PFSK-1 (cell line): Measurements from ENCODE around the gene TGIF1.

ENCODE experiments used
- POLR2AphosphoS5 ChIP-seq: IDR thresholded peaks from 2 replicates; pipeline ENCODE4 v1.6.1; 2012; ENCODE audit warnings: low read depth, mild to moderate bottlenecking, control low read depth, low read length, moderate library complexity
- TAF1 ChIP-seq: IDR thresholded peaks from 2 replicates; pipeline ENCODE4 v1.6.1; 2012; ENCODE audit warnings: low read length, control low read depth, borderline replicate concordance; ENCODE audit not compliant: insufficient read depth

DNA sequence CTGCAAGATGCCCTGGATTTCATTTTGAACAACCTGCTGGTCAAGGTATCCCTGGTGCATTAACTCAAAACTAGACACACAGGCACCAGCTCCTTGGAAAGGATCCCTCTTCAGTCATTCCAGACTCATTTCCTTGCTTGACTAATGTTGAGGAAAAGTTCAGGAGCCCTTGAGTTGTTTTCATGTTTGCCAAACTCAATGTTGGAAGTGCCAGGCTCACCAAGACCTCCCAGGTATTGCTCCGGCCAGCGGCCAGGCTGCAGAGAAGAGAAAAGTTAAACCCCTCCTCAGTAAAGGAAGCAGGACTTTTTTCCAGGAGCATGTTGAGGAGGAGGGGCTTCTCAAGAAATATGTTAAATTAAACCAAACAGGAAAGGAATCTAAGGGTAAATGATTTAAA, 42.7 kb downstream of the TGIF1 start:
- TF ChIP-seq POLR2AphosphoS5: no peak
- TF ChIP-seq TAF1: no peak
